ENCODE data around the gene DAND5.

The DAND5 gene, protein sequence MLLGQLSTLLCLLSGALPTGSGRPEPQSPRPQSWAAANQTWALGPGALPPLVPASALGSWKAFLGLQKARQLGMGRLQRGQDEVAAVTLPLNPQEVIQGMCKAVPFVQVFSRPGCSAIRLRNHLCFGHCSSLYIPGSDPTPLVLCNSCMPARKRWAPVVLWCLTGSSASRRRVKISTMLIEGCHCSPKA

GRCh38 chr19:12969292-12969988 is at the start of gene DAND5:
TSS of gene DAND5 (plus strand) at chr19:12969576. CDS start at chr19:12969661, 85 bp downstream.
- DNase-seq = no peak

DNA sequence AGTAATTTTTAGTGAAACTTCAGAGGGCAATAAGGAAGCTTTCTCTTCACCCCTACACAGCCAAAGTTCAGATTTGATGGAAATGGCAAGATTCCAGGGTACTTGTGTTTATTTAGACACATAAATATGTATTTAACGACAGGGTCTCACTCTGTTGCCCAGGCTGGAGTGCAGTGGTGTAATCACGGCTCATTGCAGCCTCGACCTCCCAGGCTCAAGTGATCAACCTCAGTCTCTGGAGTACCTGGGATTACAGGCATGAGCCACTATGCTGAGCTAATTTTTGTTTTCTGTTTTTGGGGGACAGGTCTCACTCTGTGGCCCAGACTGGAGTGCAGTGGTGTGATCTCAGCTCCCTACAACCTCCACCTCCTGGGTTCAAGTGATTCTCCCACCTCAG is 48.3 kb upstream of the DAND5 start:
- DNase-seq = no peak

DNA sequence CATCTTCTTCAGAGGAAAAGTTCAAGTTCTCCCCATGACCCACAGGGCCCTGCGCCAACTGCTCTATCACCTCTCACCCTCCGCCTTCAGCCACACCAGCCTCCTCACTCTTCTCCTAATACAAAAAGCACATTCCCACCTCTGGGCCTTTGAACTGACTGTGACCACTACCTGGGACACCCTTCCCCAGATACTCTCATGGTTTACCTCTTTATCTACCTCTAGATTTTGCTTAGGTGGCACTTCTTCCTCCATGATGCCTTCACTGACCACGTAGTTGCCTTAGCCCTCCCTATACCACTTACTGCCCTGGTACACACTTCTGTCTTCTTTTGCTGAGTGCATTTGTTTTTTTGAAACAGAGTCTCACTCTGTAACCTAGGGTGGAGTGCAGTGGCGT is 46.4 kb upstream of the DAND5 start:
- DNase-seq = no peak

- no peak for DNase-seq
These were observed 44.6 kb upstream of the DAND5 start for GRCh38 chr19:12924621-12925310.

GRCh38 chr19:12930002-12930645 is 39.3 kb upstream of the DAND5 start:
- DNase-seq = no peak

DNA sequence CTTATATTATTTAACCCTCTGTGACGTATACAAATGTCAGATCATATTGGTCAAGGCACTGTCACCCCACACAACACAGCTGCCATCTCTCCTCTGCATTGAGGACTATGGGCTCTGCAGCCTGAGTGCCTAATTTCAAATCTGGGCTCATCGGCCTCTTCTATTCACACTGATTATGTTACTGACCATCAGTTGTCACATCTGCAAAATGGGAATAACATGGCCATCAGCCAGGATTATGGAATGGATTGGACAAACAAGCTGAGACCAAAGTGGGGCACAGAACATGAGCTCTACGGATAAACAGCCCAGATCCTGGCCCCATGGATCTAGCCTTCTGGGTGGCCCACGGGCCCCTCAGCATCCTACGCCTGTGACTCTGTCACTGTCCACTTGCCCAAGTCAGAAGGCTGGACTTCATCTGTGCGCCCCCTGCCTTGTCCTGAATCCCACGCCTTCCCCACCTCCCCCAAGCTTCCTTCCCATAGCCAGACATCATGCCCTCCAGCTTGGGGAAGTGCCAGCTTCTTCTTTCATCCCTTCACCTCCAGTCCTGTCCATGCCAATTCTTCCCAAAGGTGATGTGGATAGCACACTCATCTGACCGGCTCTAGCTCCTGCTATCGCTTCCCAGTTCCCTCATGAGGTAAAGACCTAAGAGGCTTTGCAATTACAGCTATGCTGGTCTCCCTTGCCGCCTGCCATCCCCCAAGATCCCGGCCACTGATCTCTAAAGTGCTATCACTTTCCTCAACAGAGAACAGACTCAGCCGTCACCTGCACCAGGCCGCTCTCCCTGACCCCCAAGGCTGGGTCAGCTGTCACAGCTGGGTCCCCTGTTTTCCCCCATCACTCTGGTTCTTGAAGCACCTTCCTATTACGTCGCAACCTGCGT is 36.7 kb upstream of the DAND5 start:
- no peak for DNase-seq

DNA sequence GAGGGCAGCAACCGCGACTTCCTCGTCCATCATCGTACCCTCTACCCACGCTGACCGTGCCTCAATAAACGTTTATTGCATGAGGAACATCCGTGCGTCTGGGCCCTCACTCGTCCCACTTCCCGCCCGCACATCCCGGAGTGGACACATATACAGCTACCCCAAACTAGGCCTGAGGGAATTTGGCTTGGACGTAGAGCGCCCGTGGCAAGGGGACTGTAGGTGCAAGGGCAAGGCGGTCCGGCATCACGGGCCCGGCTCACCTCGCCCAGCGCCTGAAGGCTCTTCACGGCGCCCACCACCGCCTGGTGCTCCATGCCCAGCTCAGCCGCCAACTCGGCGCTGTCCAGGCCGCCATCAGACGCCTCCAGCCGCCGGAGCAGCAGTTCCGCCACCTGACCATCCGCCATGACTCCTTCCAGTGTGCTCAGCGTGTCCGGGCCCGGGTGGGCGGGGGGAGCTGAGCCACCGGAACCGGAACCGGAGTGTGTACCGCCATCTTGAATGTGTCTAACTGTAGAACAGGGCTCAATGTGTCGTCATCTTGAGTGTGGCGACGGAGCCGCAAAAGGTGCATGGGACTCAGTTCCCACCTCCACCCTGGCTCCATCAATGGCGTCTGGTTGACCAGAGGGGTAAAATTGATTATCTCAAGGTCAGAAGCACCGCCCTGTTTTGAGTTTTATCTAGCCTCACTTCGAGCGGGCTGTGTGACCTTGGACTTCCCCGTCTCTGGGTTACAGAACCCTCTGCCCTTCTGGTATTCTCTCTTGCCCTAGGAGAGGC is 35.9 kb upstream of the DAND5 start, which contains the start of gene FARSA:
FARSA (minus strand) TSS at position 425 of the 786 bp plus-strand sequence; CDS start at position 410, 15 bp downstream.
- peak; percentile 89 for DNase-seq

- no peak for DNase-seq
These were observed 34.3 kb upstream of the DAND5 start for GRCh38 chr19:12935071-12935470.

DNA sequence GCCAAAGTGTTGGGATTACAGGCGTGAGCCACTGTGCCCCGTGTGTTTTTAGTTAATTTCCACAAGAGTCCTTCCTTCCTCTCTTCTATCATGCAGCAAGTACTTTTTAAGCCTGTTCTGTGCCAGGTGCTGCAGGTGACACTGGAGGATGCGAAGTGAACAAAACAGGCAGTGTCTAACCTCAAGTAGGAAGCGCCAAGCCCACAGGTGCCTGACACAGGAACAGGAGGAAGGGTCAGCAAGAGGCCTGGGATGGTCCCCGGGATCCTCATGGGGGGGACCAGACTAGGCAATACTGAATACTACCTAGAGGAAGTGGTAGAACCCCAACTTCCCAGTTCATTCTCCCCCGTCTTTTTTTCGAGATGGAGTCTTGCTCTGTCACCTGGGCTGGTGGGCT is 32.8 kb upstream of the DAND5 start:
- DNase-seq = no peak

DNA sequence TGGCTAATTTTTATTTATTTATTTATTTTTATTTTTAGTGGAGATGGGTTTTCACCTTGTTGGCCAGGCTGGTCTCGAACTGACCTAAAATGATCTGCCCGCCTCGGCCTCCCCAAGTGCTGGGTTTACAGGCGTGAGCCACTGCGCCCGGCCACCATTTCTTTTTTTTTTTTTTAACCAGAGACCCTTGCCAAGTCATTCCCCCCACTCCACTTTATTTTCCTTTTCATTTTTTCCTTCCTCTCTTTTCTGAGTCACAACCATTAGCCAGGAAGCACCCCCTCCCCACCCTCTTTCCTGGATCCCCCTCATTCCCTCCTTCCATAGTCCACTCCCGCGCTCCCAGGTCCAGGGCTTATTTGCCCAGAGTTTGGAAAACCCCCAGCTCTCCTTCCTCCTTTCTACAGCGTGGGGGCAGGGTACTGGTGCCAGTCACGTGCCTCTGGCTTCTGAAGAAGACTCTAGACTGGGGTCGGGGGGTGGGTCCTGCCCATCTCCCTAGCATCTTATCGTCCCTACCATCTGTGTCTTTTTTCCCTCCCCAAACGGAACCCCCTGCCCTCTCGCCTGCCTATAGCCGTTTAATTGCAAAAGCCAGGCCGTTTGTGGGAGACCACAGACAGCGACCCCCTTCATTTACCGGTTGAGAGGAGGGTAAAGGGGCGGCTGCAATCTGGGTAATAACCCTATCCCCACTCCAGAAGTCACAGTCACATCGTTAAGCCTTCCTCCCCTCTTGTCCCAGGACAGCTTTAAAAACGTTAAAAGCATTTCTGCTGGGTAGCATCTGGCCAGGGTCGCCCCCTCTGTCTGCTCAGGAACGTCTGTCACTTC is 32.1 kb upstream of the DAND5 start:
- no peak for DNase-seq

DNA sequence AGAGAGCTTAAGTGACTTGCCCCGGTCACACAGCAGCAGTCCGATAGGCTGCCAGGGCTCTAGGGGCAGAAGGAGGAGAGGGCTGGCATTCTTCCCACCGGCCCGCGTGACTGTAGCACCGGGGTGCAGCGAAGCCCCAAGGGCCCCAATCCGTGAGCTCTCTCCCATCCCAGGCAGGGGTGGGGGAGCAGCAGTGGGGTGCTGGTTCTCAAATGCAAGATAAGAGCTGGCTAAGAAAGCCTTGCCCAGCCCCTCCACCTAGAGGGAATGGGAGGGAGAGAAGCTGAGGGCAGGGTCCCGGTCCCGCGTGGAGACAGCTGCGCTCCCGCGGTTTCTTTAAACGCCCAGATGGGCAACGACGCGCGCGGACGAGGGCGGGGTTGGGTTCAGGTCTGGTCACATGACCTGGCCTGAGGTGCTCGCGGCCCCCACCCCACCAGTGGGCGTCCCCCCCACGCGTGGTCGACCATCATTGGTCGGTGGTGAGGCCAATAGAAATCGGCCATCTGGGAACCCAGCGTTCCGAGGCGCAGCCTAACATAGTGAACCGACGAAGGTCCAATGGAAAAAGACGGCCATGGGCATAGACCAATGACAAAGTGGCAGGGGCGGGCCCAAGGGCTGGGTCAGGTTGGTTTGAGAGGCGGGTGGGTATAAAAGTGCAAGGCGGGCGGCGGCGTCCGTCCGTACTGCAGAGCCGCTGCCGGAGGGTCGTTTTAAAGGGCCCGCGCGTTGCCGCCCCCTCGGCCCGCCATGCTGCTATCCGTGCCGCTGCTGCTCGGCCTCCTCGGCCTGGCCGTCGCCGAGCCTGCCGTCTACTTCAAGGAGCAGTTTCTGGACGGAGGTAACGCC is 31.2 kb upstream of the DAND5 start, which contains the start of gene CALR:
CALR (plus strand) TSS at position 683 of the 852 bp plus-strand sequence; CDS start at position 754, 71 bp downstream.
- DNase-seq = peak; percentile 99

- peak; percentile 51 for DNase-seq
These were observed 30.4 kb upstream of the DAND5 start for GRCh38 chr19:12938779-12939601.

GRCh38 chr19:12939975-12940423 is 29.4 kb upstream of the DAND5 start:
- no peak for DNase-seq

DNA sequence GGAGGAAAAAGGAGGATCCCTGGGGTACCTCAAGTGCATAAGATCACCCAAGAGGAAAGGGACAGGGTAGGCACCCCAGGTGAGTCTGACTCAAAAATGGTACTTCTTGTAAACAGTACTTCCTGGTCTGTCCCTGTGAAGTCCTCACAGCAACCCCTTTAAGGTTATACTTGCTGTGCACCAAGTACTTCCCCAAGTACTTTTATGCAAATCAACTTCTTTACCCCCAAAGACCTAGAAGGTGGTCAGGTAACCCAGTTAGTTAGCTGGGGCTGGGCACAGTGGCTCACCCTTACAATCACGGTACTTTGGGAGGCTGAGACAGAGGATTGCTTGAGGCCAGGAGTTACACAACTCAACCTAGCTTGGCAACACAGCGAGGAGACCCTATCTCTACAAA is 28.5 kb upstream of the DAND5 start:
- DNase-seq = no peak

DNA sequence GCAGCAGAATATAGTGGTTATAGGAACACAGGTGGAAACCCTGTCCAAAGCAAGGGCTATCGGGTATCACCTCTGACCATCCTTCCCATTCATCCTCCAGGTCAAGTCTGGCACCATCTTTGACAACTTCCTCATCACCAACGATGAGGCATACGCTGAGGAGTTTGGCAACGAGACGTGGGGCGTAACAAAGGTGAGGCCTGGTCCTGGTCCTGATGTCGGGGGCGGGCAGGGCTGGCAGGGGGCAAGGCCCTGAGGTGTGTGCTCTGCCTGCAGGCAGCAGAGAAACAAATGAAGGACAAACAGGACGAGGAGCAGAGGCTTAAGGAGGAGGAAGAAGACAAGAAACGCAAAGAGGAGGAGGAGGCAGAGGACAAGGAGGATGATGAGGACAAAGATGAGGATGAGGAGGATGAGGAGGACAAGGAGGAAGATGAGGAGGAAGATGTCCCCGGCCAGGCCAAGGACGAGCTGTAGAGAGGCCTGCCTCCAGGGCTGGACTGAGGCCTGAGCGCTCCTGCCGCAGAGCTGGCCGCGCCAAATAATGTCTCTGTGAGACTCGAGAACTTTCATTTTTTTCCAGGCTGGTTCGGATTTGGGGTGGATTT is 25.8 kb upstream of the DAND5 start:
- no peak for DNase-seq

DNA sequence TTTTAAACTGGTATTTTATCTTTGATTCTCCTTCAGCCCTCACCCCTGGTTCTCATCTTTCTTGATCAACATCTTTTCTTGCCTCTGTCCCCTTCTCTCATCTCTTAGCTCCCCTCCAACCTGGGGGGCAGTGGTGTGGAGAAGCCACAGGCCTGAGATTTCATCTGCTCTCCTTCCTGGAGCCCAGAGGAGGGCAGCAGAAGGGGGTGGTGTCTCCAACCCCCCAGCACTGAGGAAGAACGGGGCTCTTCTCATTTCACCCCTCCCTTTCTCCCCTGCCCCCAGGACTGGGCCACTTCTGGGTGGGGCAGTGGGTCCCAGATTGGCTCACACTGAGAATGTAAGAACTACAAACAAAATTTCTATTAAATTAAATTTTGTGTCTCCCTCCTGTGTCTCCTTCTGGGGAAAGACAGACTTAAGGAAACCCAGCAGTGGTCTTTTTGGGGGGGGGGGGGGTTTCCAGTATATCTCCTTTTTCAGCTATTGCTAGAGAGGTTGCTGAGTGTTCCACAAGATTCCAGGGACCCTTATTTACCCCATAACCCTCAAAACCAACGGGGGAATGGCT is 25.2 kb upstream of the DAND5 start:
- DNase-seq = no peak

DNA sequence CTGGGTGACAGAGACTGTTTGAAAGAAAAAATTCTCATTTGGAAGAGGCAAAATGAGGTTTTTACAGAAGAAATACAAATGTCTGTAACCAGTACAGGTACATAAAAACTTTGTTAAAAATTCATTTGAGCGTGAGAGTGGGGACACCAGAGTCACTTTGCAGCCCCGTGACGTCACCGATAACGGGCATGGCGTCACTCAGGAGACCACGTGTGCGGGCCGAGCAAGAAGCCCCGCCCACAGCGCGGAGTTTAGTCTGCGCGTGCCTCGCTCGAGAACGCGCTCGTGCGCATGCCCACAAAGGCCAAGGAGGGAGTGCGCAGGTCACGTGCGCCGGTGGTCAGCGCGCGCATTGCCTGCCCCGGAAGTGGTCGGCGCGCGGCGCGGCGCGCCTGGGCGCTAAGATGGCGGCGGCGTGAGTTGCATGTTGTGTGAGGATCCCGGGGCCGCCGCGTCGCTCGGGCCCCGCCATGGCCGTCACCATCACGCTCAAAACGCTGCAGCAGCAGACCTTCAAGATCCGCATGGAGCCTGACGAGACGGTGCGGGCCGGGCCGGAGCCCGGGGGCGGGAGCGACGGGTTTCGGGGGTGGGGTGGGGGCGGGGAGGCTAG is 23.8 kb upstream of the DAND5 start, which contains the start of gene RAD23A:
RAD23A (plus strand) TSS at position 384 of the 613 bp plus-strand sequence; CDS start at position 471, 87 bp downstream.
- peak; percentile 97 for DNase-seq
